Uterus (tissue), 4 donors: ENCODE results near the gene ABL1. TPM values are rescaled to one million over a fixed set of nuclear protein-coding genes. Genes with fewer than 3 reads are reported as not detected.

Source experiments
- DNase-seq, 2 donors: peaks; one replicate each; pipeline ENCODE4 v3.0.0-alpha.2; 2019 to 2020
- H3K27ac ChIP-seq, 2 donors: fragments of 200-600 bp; sonication (generic); 1 replicate in 1 of 2; 2 replicates in 1 of 2; pipeline ENCODE4 v1.5.1; 2016 to 2018
- H3K27me3 ChIP-seq, 2 donors: fragments of 200-600 bp; sonication (generic); one replicate each; pipeline ENCODE4 v1.5.1; 2018 to 2019; ENCODE audit warnings: control low read depth in 1 of 2
- H3K36me3 ChIP-seq, 2 donors: fragments of 200-600 bp; sonication (generic); one replicate each; pipeline ENCODE4 v1.5.1; 2019; ENCODE audit warnings: control low read depth in 1 of 2
- H3K4me1 ChIP-seq, 2 donors: fragments of 200-600 bp; sonication (generic); one replicate each; pipeline ENCODE4 v1.5.1; 2018 to 2019; ENCODE audit warnings: control low read depth in 1 of 2
- H3K4me3 ChIP-seq, 2 donors: fragments of 200-600 bp; sonication (generic); 1 replicate in 1 of 2; 2 replicates in 1 of 2; pipeline ENCODE4 v1.5.1; 2018 to 2019; ENCODE audit warnings: mild to moderate bottlenecking in 1 of 2
- H3K9me3 ChIP-seq, 2 donors: fragments of 200-600 bp; sonication (generic); one replicate each; pipeline ENCODE4 v1.5.1; 2019; ENCODE audit warnings: control low read depth in 1 of 2
- CTCF ChIP-seq, 4 experiments: fragments of 200-600 bp in 2 of 4; fragments of 450-650 bp in 2 of 4; sonication (generic) in 2 of 4; IDR thresholded peaks; one replicate each; pipeline ENCODE4 v1.5.1; 2016 to 2019; ENCODE audit warnings: antibody characterized with exemption in 4 of 4, mild to moderate bottlenecking in 2 of 4, moderate library complexity in 1 of 4
- POLR2A ChIP-seq, 2 donors: fragments of 450-650 bp; IDR thresholded peaks; one replicate each; pipeline ENCODE4 v1.6.1; 2016; ENCODE audit warnings: antibody characterized with exemption in 2 of 2, mild to moderate bottlenecking in 1 of 2, moderate library complexity in 1 of 2
- intact Hi-C: fragments of 100-400 bp; cut with DNase I; formaldehyde crosslinking; loops from one replicate; pipeline ENCODE4 v1.15.1; 2023; ENCODE audit warnings: low total_unique reads
- total RNA-seq, 4 donors: library from RNA; depleted of rRNA in 3 of 4; stranded (reverse); fragments of >200 nt in 3 of 4; gene quantifications; one replicate each; pipeline versions ENCODE4 v1.1.0 to v1.2.4, GENCODE V29; 2014 to 2023
- donor health status: DM: yes; HTN: yes; CAD: no.

The ABL1 gene
- total RNA-seq, 4 donors from 2014 or later = 22.5 to 117 (median 57.8) TPM

GRCh38 chr9:130936285-130937117 is 101.4 kb downstream of the ABL1 start:
- Histone ChIP-seq H3K4me3 (no peak overlapping the region), H3K36me3 (no peaks in the 10 kb centered on the region), H3K4me1 (peaks cover 0 to 27% of the 10 kb centered on the region in 2 donors), H3K27me3 (peaks cover 17 to 33% of the 10 kb centered on the region in 2 donors), H3K9me3 (no peaks in the 10 kb centered on the region), H3K27ac (no peak overlapping the region)
- intact Hi-C loops = loop anchor here (5.0 kb wide), 1 partner anchor 234 kb away; no protein-coding TSS in a partner anchor
- no peak for DNase-seq
- no peak for TF ChIP-seq CTCF (IDR thresholded peaks at IDR 0.05)
- TF ChIP-seq POLR2A (IDR thresholded peaks at IDR 0.05) = no peak

Other genes starting within 250 kb of the ABL1 start
- gene PRDM12, start 170.7 kb upstream of the ABL1 start, total RNA-seq = not detected
- 10 to 100 TPM in 2 of 4 donors, 1 to 10 TPM in 2; 2.4 to 59.3 (median 25.5) TPM for gene EXOSC2, start 141.5 kb upstream of the ABL1 start, total RNA-seq
- gene QRFP, start 61.6 kb downstream of the ABL1 start, total RNA-seq = not detected
- under 1 TPM in 1 of 4 donors, not detected in 3; 0.29 TPM for gene FIBCD1, start 104.0 kb downstream of the ABL1 start, total RNA-seq
- gene LAMC3, start 173.9 kb downstream of the ABL1 start, total RNA-seq = 10 to 100 TPM in 1 of 4 donors, 1 to 10 TPM in 3; 2.6 to 58.5 (median 3.6) TPM